GM18526 (cell line): ENCODE measurements around the gene ADGRG4.

Source experiments
- POLR2A ChIP-seq: IDR thresholded peaks from 3 replicates; pipeline ENCODE4 v1.6.1; 2011; ENCODE audit not compliant: insufficient read length; ENCODE audit errors: extremely low read depth

ADGRG4 gene

GRCh38 chrX:136423724-136424123, 123.0 kb downstream of the ADGRG4 start:
- no peak for TF ChIP-seq POLR2A

GRCh38 chrX:136425996-136426395, 125.2 kb downstream of the ADGRG4 start:
- no peak for TF ChIP-seq POLR2A

GRCh38 chrX:136431625-136432024, 130.9 kb downstream of the ADGRG4 start:
- TF ChIP-seq POLR2A = no peak

GRCh38 chrX:136437774-136438173, 137.0 kb downstream of the ADGRG4 start:
- no peak for TF ChIP-seq POLR2A

- TF ChIP-seq POLR2A = no peak
These were observed 137.4 kb downstream of the ADGRG4 start for GRCh38 chrX:136438192-136438591.

- no peak for TF ChIP-seq POLR2A
These were observed 145.4 kb downstream of the ADGRG4 start for GRCh38 chrX:136446208-136446607.

GRCh38 chrX:136447308-136447707, 146.5 kb downstream of the ADGRG4 start:
- TF ChIP-seq POLR2A = no peak

- no peak for TF ChIP-seq POLR2A
These were observed 147.2 kb downstream of the ADGRG4 start for GRCh38 chrX:136447968-136448367.

GRCh38 chrX:136450050-136450830, 149.5 kb downstream of the ADGRG4 start:
- TF ChIP-seq POLR2A = no peak

- TF ChIP-seq POLR2A = no peak
These were observed 151.9 kb downstream of the ADGRG4 start for GRCh38 chrX:136452614-136453013.

GRCh38 chrX:136453114-136453513, 152.4 kb downstream of the ADGRG4 start:
- TF ChIP-seq POLR2A = no peak

- TF ChIP-seq POLR2A = no peak
These were observed 153.0 kb downstream of the ADGRG4 start for GRCh38 chrX:136453771-136454170.

GRCh38 chrX:136456133-136456532, 155.4 kb downstream of the ADGRG4 start:
- TF ChIP-seq POLR2A = no peak

- TF ChIP-seq POLR2A = no peak
These were observed 156.6 kb downstream of the ADGRG4 start for GRCh38 chrX:136457303-136457917.

- TF ChIP-seq POLR2A = no peak
These were observed 163.8 kb downstream of the ADGRG4 start for GRCh38 chrX:136464589-136464988.
